IPS DF 6.9 (cell line): ENCODE results near the gene CIITA.

Experiments used
- DNase-seq: peaks from one replicate; pipeline ENCODE4 v3.0.0-alpha.2; 2013; ENCODE audit warnings: low read depth, low spot score
- H3K27ac ChIP-seq: one replicate; pipeline ENCODE4 v1.5.1; 2013; ENCODE audit warnings: low read length, control low read depth
- H3K27me3 ChIP-seq: 2 replicates; pipeline ENCODE4 v1.6.1; 2013; ENCODE audit warnings: mild to moderate bottlenecking, low read length; ENCODE audit not compliant: control insufficient read depth, insufficient read depth
- H3K36me3 ChIP-seq: 2 replicates; pipeline ENCODE4 v1.6.1; 2013; ENCODE audit warnings: low read length; ENCODE audit not compliant: control insufficient read depth, insufficient read depth
- H3K4me1 ChIP-seq: 2 replicates; pipeline ENCODE4 v1.6.1; 2013; ENCODE audit warnings: low read length; ENCODE audit not compliant: control insufficient read depth, insufficient read depth
- H3K4me3 ChIP-seq: 2 replicates; pipeline ENCODE4 v1.5.1; 2013; ENCODE audit warnings: mild to moderate bottlenecking, low read length
- H3K9me3 ChIP-seq: 2 replicates; pipeline ENCODE4 v1.6.1; 2013; ENCODE audit warnings: low read length, inconsistent platforms; ENCODE audit not compliant: control insufficient read depth, insufficient read depth
- WGBS: extraction: QIAGEN DNeasy Blood & Tissue Kit; methylation state at CpG from one replicate; pipeline ENCODE4 v1.1.7; 2013; ENCODE audit warnings: mixed read lengths, missing lambda C conversion rate; ENCODE audit not compliant: insufficient read length, insufficient coverage; 5-methylcytosine and 5-hydroxymethylcytosine counted together

The CIITA gene

GRCh38 chr16:10945065-10945787, 68.2 kb downstream of the CIITA start:
- DNase-seq, result no peak
- Histone ChIP-seq H3K9me3 (no peaks in the 10 kb centered on the region), H3K36me3 (no peaks in the 10 kb centered on the region), H3K27me3 (no peaks in the 10 kb centered on the region), H3K4me1 (peaks cover 18% of the 10 kb centered on the region; the same call in 1 of the 2 replicates), H3K27ac (no peak overlapping the region), H3K4me3 (peak overlapping the region; percentile 91; the same call in 1 of the 2 replicates)
- no CpG with 5 or more reads among the region's 14 CpGs for WGBS

- Histone ChIP-seq H3K36me3 (no peaks in the 10 kb centered on the region), H3K4me1 (peaks cover 17% of the 10 kb centered on the region; the same call in 1 of the 2 replicates), H3K9me3 (no peaks in the 10 kb centered on the region), H3K27me3 (no peaks in the 10 kb centered on the region), H3K4me3 (no peak overlapping the region), H3K27ac (no peak overlapping the region)
- DNase-seq, result no peak
- WGBS, result no CpG with 5 or more reads among the region's 5 CpGs
Measured at GRCh38 chr16:10946308-10946707, 69.3 kb downstream of the CIITA start.

- H3K27me3 ChIP-seq, result no peaks in the 10 kb centered on the region
- no CpG with 5 or more reads among the region's 10 CpGs for WGBS
- DNase-seq, result no peak
- no peaks in the 10 kb centered on the region for H3K36me3 ChIP-seq
- H3K4me3 ChIP-seq, result no peak overlapping the region
- no peak overlapping the region for H3K27ac ChIP-seq
- H3K4me1 ChIP-seq, result peaks cover 17% of the 10 kb centered on the region; the same call in 1 of the 2 replicates
- no peaks in the 10 kb centered on the region for H3K9me3 ChIP-seq
Measured at GRCh38 chr16:10947211-10947787, 70.3 kb downstream of the CIITA start.

GRCh38 chr16:10949424-10949970, 72.5 kb downstream of the CIITA start:
- no peak for DNase-seq
- no peaks in the 10 kb centered on the region for H3K36me3 ChIP-seq
- no peaks in the 10 kb centered on the region for H3K9me3 ChIP-seq
- H3K4me3 ChIP-seq, result no peak overlapping the region
- no peak overlapping the region for H3K27ac ChIP-seq
- H3K27me3 ChIP-seq, result no peaks in the 10 kb centered on the region
- no CpG with 5 or more reads among the region's 7 CpGs for WGBS
- peaks cover 17% of the 10 kb centered on the region; the same call in 1 of the 2 replicates for H3K4me1 ChIP-seq

- no CpG with 5 or more reads among the region's 5 CpGs for WGBS
- Histone ChIP-seq H3K9me3 (no peaks in the 10 kb centered on the region), H3K4me1 (peaks cover 17% of the 10 kb centered on the region; the same call in 1 of the 2 replicates), H3K27me3 (no peaks in the 10 kb centered on the region), H3K27ac (no peak overlapping the region), H3K4me3 (no peak overlapping the region), H3K36me3 (no peaks in the 10 kb centered on the region)
- DNase-seq, result no peak
Measured at GRCh38 chr16:10950393-10950792, 73.4 kb downstream of the CIITA start.

- Histone ChIP-seq H3K9me3 (no peaks in the 10 kb centered on the region), H3K36me3 (no peaks in the 10 kb centered on the region), H3K27me3 (no peaks in the 10 kb centered on the region), H3K4me1 (peaks cover 15% of the 10 kb centered on the region; the same call in 1 of the 2 replicates), H3K4me3 (no peak overlapping the region), H3K27ac (no peak overlapping the region)
- no CpG with 5 or more reads among the region's 4 CpGs for whole genome bisulfite sequencing
- no peak for DNase-seq
Measured at GRCh38 chr16:10951026-10951425, 74.0 kb downstream of the CIITA start.

GRCh38 chr16:10954903-10955302, 77.9 kb downstream of the CIITA start:
- Histone ChIP-seq H3K4me3 (no peak overlapping the region), H3K4me1 (peaks cover 2% of the 10 kb centered on the region; the same call in 1 of the 2 replicates), H3K27me3 (no peaks in the 10 kb centered on the region), H3K27ac (no peak overlapping the region), H3K36me3 (no peaks in the 10 kb centered on the region), H3K9me3 (no peaks in the 10 kb centered on the region)
- no CpG with 5 or more reads among the region's 7 CpGs for WGBS
- DNase-seq, result no peak

- Histone ChIP-seq H3K4me3 (no peak overlapping the region), H3K9me3 (no peaks in the 10 kb centered on the region), H3K4me1 (no peaks in the 10 kb centered on the region), H3K27me3 (no peaks in the 10 kb centered on the region), H3K27ac (no peak overlapping the region), H3K36me3 (no peaks in the 10 kb centered on the region)
- no CpG with 5 or more reads among the region's 6 CpGs for WGBS
- DNase-seq, result no peak
Measured at GRCh38 chr16:10957771-10958482, 80.9 kb downstream of the CIITA start.

GRCh38 chr16:10959161-10959560, 82.2 kb downstream of the CIITA start:
- WGBS, result no CpG with 5 or more reads among the region's 5 CpGs
- no peaks in the 10 kb centered on the region for H3K27me3 ChIP-seq
- DNase-seq, result no peak
- no peaks in the 10 kb centered on the region for H3K9me3 ChIP-seq
- peaks cover under 1% of the 10 kb centered on the region; the same call in 1 of the 2 replicates for H3K4me1 ChIP-seq
- H3K36me3 ChIP-seq, result no peaks in the 10 kb centered on the region
- no peak overlapping the region for H3K27ac ChIP-seq
- H3K4me3 ChIP-seq, result no peak overlapping the region

GRCh38 chr16:10961231-10961630, 84.2 kb downstream of the CIITA start:
- Histone ChIP-seq H3K4me1 (peaks cover 3% of the 10 kb centered on the region; the same call in 1 of the 2 replicates), H3K4me3 (no peak overlapping the region), H3K36me3 (no peaks in the 10 kb centered on the region), H3K9me3 (no peaks in the 10 kb centered on the region), H3K27me3 (no peaks in the 10 kb centered on the region), H3K27ac (no peak overlapping the region)
- DNase-seq, result no peak
- WGBS, result no CpG with 5 or more reads among the region's 7 CpGs
